NOMO-1 (cell line): ENCODE data around the gene SYP.
A peak's percentile ranks its signal among the peaks of the same experiment; 100 is the strongest.
"Not testable (repeated sequence)": the region's sequence is repeated elsewhere in the genome, so short reads cannot be mapped to it uniquely, and the experiment has no call there.

ENCODE experiments used
- DNase-seq, 2 experiments: peaks; one replicate each; lab custom pipeline; 2025; ENCODE audit not compliant: unreplicated experiment in 2 of 2; lab: John Stamatoyannopoulos, UW

SYP gene

DNA sequence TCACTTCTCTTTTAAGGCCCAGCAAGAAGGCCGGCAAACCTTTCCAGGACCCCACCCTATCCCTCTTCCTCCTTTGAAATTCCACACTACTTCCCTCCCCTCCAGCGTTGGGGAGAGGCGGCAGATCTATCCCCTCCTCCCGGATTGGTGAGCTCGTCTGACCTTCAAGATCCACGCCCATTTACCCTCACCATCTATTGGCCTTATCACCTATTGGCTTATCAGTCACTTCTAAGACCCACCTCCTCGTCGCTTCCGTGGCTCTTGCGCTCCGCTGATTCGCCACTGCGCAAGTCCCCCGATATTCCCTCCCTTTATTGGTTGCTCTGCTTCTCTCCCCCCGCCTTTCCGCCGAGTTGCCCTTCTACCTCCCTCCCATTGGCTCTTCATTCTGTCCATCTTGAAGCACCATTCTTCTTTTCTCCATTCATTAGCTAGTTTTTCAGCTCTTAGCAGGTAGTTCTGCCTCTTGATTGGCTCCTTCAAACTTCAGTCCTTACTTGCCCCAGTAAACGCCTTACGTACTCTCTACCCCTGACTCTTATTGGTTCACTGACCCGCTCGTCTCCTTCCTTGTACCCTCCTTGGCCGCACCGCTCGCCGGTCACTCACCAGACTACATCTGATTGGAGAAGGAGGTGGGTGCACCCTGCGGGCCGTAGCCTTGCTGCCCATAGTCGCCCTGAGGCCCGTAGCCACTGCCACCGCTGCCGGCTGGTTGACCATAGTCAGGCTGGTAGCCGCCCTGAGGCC lies 9.0 kb downstream of the SYP start:
- peak; percentile 97 to 98 for DNase-seq

DNA sequence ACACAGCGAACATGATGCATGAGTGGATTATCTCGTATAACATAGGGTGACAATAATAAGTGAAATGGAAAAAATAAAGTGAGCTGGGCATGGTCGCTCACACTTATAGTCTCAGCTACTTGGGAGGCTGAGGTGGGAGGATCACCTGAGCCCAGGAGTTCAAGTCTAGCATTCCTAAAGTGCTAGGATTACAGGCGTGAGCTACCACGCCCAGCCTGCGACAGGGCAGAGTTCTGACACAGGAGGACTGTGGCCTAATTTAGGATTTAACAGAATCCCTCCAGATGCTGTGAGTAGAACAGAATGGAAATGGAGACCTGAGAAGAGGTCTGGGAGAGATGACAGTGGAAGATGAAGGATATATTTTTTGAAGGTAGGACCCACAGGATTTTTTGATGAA lies 10.4 kb downstream of the SYP start:
- no peak for DNase-seq

DNA sequence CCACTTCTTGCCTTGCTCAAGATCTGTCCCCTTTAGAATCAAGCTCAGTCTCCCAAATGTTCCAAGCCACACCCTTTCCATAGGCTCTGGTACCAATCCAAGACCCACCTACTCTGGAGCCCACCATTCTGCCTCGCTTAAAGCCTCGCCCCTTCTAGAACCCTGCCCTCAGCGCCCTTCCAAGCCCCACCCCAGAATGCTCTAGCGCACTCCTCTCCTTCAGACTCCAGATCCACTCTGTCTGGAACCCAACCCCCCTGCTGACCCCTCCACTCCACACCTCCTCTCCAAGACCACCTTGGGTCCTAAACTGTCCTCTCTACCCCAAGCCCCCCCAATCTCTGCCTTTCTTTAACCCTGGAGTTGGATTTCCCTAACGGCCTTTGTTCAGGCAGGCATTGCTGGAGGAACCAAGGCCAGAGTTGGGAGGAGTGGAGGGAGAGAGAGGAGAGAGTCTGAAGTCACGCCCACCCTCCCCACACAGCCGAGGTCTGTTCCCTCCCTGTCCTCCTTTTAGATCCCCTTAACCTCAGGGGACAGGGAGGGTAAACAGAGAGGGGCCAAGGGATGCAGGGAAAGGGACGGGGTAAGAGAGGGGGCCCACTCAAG lies 11.4 kb downstream of the SYP start:
- DNase-seq = no peak

DNA sequence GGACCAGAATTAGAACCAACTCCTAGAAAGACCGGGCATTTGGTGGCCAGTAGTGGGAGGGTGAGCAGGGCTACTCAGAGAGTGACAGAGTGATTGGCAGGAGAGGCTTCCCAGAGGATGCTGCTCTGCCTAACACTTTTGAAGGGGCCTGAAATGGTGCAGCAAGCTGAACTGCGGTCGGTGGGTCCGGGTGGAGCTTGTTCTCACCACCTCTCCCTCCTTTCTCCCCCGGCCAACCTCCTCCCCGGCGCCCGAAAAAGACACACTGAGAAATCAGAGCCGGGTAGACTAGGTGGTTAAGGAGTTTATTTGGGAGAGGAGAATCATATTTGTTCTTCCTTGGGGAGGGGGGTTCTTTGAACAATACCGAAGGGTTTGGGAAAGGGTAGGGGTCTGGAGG lies 12.5 kb downstream of the SYP start:
- DNase-seq = no peak

DNA sequence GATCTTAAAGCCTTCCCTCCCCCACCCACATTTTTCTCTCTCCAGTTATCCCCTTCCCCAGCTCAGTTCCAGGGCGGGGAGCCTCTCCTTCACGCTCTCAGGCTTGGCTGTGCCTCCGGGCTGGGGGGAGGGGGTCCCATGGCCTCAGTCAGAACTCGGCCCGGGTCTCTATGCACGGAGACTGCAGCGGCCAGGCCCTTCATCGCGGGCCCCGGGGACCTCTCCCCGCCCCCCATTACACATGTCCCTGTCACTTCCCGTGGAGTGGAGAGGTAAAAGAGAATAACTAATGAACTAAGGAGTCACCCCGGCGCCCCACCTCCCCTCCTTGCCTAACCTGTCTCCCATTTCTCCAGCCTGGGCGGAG lies 13.0 kb downstream of the SYP start:
- no peak for DNase-seq

DNA sequence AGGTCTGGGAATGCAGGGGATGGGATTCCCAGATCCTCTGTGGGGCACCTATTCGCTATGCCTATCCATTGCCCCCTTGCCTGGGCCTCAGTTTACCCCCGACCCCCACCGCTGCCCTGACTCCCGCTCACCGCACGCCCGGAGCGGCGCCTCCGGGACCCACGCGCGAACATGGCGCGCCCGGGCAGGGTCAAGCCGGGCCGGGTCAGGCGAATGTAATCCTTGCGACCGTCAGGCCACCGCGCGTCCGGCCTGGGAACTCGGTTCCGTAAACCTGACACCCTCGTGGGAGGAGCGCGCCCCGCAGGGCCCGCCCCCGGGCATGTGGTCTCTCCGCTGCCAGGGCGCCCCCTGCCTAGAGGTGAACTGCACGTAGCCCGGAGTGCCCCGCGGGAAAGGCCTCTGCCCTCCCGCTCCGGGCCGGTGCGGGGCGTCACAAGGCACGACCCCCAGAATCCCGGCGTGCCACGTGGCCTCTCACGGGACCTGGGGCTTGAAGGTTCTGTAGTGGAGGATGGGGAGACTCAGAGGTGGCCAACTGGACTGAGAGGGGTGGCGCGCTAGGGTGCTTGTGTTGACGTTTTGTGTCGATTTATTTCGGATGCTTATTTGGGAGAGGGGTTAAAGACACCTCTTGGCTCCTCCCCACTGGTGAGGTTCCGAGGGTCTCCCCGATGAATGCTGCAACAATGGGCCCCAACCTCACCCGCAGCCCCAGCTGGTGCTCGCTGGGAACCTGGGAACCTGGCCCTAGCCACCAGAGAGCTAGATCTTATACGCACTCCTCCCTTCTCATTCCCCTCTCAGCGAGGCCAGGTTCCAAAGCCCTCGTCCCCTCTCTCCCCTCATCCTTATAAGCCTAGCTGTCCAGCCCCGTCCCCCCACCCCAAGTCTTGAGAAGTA lies 13.6 kb downstream of the SYP start, which contains the start of gene PRICKLE3:
Gene PRICKLE3, minus strand, starts transcription at position 249 of the 903 bp plus-strand sequence. Its CDS starts 76 bp downstream, at position 173.
- DNase-seq = peak; percentile 61 to 74

DNA sequence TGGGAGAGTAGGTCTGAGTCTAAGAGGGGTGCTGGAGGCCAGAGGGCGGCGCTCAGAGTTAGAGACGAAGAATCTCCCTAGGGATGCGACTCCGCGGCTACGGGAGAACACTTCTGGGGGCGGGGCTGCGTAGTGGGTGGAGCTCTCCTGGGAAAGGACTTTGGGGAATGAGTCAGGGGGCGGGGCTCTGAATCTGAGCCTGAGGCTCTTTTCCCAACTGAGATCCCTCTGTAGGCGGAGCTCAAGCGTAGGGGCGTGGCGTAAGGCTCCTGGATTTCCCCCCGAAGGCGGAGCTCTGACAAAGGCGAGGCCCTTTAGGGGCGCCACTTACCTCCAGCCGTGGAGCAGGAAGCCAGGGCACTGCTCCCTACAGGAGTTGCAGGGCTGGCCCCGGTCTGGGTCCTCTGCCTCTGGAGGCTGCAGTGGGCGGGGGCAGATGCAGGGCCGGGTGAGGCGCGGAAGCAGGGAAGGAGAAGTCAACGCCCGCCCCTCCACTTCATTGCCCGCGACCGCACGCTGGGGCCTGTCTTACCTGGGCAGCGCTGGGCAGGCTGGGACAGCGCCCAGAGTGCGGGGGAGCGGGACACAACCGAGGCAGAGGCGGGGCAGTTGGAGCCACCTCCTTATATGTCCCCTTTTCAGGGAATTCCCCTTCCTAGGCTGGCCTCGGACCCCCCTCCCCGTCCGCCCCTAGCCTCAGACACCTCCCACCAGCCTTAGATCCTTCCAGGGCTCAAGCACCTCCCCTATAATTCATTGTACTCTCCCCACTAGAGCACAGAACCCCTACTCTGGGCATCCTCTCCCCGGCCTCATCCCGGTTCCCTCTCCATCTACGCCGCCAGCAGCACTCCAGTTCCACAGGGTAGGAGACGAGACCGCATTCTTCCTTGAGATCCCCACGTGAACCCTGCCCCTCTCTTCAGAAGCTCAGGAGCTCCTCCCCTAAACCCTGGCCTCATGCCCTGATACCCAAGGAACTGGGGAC lies 15.4 kb downstream of the SYP start:
- DNase-seq = peak in 1 of 2 experiments; percentile 13

DNA sequence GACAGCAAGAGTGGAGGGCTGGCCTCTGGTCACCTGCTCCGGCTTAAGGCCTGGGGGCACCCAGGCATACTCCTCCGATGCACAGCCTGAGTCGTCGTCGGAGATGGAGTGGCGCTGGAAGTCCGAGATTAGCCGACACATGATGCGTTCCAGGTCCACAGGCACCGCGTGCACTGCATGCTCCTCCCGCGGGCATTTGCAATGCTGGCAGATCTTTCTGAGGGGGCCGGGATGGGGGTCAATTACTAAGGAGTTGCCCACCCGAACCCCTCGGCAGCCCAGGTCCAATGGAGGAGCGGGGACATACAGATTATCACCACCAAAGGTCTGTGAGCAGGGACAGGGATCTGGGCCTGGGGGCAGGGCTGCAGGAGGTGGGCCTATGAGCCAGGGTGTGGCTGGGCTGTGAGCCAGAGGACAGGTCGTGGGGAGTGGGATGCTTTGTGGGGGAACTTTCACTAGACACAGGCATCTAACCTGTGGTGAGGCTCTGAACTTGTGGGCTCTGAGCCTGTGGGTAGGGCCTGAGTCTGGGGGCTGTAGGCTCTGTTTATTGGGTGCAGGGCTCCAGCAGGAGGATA lies 16.2 kb downstream of the SYP start:
- no peak for DNase-seq

DNA sequence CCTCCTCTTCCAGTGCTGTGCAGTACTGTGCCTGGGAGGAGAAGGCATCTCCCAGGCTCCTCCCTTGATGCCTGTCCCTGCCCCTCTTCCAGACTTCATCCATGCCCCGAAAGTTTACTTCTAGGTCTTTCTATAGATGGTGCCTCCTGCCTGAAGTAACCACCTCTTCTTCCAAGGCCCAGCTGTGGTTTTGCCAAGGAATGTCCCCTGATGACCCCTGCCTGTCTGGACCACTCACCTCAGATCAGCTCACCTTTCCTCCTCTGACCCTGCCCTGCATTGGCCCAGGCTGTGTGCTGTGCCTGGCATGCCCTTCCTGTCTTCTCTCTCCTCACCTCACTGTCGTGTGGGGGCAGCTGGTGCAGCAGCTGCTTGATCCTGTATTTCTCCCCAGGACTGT lies 20.6 kb downstream of the SYP start:
- DNase-seq = no peak

DNA sequence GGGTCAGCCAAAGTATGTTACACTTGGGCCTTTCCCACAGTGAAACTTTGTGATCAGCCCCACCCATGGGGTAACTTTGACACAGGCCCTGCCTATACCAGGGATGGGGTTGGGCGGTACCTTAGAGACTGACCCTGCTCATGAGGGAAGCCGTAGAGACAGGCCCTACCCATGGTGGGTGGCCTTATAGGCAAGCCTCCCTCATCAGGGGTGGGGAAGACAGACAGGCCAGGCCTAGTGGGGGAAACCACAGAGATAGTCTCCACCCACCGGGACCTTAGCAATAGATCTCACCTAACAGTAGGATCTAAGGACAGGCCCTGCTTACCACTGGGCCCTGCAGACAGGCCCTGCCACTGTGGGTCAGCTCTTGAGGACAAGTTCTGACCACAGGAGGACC lies 21.5 kb downstream of the SYP start:
- DNase-seq = no peak

DNA sequence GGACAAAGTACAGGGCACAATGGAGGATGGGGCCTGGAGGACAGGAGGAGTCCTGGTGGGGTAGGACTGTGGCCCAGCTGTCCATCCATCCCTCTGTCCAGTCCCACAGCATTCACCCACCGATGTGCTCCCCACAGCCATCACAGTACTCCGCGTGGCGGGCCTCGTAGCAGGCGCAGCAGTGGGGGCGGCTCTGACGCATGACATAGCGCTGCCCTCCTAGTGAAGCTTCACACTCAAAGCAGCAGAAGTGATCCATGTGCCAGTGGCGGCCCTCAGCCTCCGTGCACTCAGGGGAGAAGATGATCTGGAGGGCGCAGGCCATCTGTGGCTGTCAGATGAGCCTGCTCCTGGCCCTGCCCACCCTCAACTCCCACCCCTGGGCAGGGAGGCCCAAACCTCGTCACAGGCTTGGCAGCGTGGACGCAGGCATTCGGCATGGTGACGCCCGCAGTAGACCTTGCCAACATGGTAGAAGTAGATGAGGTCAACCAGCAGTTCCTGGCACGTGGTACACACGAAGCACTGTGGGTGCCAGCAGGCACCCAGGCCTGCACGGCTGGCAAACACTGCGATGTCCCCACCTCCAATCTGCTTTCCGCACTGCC lies 22.0 kb downstream of the SYP start:
- DNase-seq = no peak

DNA sequence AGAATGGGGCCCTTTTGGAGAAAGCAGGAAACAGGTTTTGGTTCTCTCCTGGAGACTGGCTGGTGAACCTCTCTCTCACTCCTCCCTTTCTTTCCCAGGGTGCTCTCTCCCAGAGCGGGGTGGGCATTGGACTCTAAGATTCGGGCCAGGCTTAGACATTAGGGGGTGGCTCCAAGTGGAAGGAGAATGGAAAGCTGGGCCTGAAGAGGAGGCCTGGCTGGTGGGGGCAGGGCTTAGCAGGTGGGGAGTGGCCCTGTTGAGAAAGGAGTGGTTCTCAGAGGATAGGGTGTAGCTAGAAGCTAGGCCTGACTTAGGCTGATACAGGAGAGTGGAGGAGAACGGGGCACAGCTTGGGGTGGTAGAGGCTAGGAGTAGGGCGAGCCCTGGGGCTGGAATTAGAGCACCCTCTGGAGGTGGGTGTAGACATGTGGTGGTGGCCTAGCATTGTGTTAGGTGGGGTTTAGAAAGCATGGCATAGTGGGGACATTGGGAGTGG lies 22.6 kb downstream of the SYP start:
- peak; percentile 47 to 70 for DNase-seq

DNA sequence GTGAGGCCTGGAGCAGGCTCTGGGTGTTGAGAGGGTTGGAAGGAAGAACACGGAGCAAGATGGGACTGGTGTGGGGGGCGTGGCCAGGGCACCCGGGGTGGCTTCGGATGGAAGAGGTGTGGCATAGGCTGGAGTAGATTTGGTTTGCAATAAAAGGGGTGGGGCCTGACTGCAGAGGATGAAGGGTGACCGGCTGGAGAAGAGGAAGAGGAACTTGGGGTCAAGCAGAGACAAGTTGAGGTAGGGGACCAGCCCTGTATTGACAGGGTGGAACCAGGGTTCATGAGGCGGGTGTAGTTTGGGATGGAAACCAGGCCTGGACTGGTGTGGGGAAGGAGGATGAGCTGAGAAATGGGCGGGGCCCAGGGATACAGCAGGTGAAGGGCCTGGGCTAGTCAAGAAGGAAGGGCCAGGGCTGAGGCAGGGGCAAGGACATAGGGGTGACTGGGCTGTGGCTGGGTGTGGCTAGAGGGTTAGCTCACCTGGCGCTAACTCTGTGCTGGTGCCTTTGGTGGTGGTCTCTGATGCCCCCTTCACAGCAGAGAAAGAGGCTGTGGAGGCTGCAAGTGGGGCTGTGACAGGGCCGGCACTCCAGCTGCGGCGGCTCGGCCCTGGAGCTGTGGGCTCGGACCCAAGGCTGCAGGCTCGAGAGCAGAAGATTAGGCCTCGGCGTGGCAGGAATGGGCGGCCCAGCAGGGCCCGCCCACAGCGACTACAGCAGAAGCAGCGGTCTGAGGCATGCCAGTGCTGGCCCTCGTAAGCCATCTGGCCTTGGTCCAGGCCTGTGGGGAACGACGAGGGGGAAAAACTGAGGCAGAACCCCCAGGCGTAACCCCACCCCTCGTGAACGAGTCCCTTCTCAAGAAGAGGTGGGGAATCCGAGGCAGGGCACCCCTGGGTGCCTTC lies 23.3 kb downstream of the SYP start:
- peak; percentile 69 to 82 for DNase-seq

DNA sequence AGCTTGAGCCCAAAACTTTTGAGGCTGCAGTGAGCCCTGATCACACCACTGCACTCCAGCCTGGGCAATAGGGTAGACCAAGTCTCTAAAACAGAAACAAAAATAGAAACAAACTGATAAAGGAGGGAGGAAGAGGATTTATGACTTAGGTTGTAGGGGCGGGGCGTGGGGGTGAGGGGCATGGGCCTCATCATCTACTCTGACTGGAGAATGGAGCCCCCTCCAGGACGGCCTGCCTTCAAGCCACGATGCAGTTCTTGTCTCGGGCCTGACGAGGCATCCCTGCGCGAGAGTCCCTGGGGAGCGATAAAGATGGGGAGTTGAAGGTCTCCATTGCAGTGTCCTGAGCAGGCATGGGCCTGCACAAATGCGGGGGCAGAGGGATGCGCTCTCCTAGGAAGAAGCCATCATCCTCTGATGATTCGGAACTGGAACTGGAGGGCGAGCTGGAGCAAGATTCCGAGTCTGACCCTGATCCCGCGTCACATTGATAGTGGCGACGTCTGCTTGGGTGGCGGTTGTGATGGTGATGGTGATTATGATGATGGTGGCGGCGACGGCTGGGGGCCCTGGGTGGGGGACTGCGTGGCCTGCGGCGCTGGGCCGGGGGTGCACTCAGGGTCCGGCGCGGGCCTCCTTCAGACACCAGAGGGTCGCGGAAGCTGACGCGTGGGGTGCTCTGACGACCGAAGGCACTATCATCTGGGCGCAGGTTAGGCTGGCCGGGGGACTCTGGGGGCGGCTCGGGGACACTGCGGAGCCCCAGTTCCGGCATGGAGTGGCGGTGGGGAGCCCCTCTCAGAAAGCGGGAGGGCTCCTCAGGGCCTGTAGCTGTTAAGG lies 24.3 kb downstream of the SYP start:
- DNase-seq = no peak

DNA sequence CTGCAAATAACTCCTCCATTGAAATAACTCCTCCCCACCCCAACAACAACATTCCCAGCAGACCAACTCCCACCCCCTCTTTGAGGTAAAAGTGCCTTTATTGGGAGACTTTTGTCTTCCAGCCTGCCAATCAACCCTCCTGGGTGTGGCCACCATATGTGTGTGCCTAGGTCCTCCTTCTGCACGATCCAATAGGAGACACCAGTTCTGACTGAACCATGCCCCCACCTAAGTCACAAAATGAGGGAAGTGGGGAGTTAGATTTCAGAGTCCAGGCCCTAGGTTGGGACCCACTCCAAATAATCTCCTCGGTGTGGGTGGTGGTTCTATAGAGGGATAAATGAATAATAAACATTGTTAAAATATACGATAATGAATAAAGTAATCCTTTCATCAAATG lies 25.3 kb downstream of the SYP start:
- no peak for DNase-seq

DNA sequence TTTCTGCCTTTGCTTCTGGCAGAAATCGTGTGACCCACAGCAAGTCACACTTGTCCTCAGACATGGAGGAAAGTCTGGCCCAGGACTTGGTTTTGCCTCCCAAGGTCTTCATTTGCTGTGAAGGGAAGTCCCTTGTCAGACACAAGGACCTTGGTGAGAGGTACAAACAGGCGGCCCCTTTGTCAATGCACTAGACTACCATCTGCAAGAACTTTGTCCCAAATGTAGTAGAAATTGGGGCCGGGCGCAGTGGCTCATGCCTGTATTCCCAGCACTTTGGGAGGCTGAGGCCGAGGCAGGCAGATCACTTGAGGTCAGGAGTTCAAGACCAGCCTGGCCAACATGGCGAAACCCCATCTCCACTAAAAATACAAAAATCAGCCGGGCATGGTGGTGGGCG lies 26.4 kb downstream of the SYP start:
- DNase-seq = not testable (repeated sequence)

DNA sequence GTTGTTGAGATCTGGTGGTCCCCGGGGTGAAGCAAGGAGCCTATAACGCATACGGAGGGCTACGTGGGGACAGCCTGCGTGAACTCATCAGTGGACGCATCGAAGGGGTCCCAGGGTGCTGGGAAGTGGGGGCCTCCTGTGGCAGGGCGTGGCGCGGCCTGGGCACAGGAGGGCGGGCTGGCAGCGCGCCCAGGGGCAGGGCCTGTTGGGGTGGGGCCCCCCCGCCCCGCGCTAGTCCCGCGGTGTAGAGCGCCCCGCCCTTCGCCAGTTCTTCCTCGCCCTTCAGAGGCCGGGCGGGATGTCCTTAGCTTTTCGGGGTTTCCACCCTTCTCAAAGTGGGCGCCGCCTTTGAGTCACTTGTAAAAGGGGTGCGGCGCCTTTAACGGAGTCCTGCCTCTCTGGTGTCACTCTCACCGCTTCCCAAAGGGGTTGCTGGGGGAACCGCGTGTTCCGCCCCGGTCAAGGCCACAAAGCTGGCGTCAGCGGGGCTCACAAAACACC lies 27.7 kb downstream of the SYP start:
- DNase-seq = peak; percentile 73 to 76
